ENCODE measurements around the gene NOXRED1. TPM values are rescaled to one million over a fixed set of nuclear protein-coding genes. Genes with fewer than 3 reads are reported as not detected.

The NOXRED1 gene
- total RNA-seq, 1 donor from 2014 or later: 1.2 TPM

DNA sequence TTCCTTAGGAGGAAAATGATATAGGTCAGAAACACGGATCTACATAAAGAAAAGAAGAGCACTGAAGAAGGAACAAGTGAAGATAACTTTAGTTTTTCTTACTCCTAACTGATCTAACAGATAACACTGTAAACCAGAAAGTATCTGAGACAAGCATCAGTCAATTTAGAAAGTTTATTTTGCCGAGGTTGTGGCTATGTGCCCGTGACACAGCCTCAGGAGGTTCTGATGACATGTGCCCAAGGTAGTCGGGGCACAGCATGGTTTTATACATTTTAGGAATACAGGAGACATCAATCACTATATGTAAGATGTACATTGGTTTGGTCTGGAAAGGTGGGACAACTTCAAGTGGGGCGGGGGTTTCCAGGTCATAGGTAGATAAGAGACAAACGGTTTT lies 23.1 kb downstream of the NOXRED1 start:
- H3K9me3 Mint-ChIP-seq (ENCODE audit: low read depth): peaks cover 5% of the 10 kb centered on the region
- DNase-seq (ENCODE audit: low spot score, unreplicated experiment): no peak
- H3K4me3 Mint-ChIP-seq (ENCODE audit: low read depth): no peak overlapping the region
- TF ChIP-seq, protein P1, sequence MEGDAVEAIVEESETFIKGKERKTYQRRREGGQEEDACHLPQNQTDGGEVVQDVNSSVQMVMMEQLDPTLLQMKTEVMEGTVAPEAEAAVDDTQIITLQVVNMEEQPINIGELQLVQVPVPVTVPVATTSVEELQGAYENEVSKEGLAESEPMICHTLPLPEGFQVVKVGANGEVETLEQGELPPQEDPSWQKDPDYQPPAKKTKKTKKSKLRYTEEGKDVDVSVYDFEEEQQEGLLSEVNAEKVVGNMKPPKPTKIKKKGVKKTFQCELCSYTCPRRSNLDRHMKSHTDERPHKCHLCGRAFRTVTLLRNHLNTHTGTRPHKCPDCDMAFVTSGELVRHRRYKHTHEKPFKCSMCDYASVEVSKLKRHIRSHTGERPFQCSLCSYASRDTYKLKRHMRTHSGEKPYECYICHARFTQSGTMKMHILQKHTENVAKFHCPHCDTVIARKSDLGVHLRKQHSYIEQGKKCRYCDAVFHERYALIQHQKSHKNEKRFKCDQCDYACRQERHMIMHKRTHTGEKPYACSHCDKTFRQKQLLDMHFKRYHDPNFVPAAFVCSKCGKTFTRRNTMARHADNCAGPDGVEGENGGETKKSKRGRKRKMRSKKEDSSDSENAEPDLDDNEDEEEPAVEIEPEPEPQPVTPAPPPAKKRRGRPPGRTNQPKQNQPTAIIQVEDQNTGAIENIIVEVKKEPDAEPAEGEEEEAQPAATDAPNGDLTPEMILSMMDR (IDR thresholded peaks at IDR 0.05; ENCODE audit: unreplicated experiment): no peak
- no peak overlapping the region for H3K27ac Mint-ChIP-seq
- H3K36me3 Mint-ChIP-seq (ENCODE audit: insufficient read depth): peaks cover 6% of the 10 kb centered on the region
- no peaks in the 10 kb centered on the region for H3K4me1 Mint-ChIP-seq (ENCODE audit: low read depth)
- H3K27me3 Mint-ChIP-seq: no peaks in the 10 kb centered on the region

- H3K27ac Mint-ChIP-seq: no peak overlapping the region
- no peak for DNase-seq (ENCODE audit: low spot score, unreplicated experiment)
Measured at GRCh38 chr14:77390188-77390587, 33.1 kb downstream of the NOXRED1 start.

GRCh38 chr14:77378701-77379100 lies 44.6 kb downstream of the NOXRED1 start:
- TF ChIP-seq, protein P1 (IDR thresholded peaks at IDR 0.05; ENCODE audit: unreplicated experiment): no peak
- Mint-ChIP-seq H3K36me3 (ENCODE audit: insufficient read depth) (peaks cover 3% of the 10 kb centered on the region), H3K4me1 (ENCODE audit: low read depth) (peaks cover 17% of the 10 kb centered on the region), H3K27me3 (no peaks in the 10 kb centered on the region), H3K9me3 (ENCODE audit: low read depth) (no peaks in the 10 kb centered on the region), H3K4me3 (ENCODE audit: low read depth) (no peak overlapping the region), H3K27ac (no peak overlapping the region)
- DNase-seq (ENCODE audit: low spot score, unreplicated experiment): no peak

More at GRCh38 chr14:77390188-77390587, 33.1 kb downstream of the NOXRED1 start:
- TF ChIP-seq, protein P1 (IDR thresholded peaks at IDR 0.05; ENCODE audit: unreplicated experiment): no peak
- H3K36me3 Mint-ChIP-seq (ENCODE audit: insufficient read depth): peaks cover 5% of the 10 kb centered on the region
- H3K9me3 Mint-ChIP-seq (ENCODE audit: low read depth): no peaks in the 10 kb centered on the region
- H3K27me3 Mint-ChIP-seq: no peaks in the 10 kb centered on the region
- no peak overlapping the region for H3K4me3 Mint-ChIP-seq (ENCODE audit: low read depth)
- no peaks in the 10 kb centered on the region for H3K4me1 Mint-ChIP-seq (ENCODE audit: low read depth)

DNA sequence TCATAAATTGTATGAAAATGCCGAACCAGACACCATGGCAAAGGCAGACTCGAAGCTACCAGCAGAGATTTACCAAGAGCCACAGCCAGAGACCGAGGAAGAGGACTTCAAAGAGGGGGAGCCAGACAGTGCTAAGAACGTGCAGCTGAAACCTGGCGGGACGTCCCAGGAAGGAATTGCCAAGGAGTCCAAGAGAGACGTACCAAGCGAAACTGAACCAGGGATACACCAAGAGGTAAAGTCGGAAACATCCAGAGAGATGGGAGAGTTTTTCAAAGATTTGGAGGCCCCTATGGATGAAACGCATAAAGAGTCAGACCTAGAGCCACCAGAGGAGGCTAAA lies 45.9 kb downstream of the NOXRED1 start:
- no peak for DNase-seq (ENCODE audit: low spot score, unreplicated experiment)
- no peaks in the 10 kb centered on the region for H3K27me3 Mint-ChIP-seq
- TF ChIP-seq, protein P1 (IDR thresholded peaks at IDR 0.05; ENCODE audit: unreplicated experiment): no peak
- no peak overlapping the region for H3K4me3 Mint-ChIP-seq (ENCODE audit: low read depth)
- H3K4me1 Mint-ChIP-seq (ENCODE audit: low read depth): peaks cover 18% of the 10 kb centered on the region
- H3K27ac Mint-ChIP-seq: no peak overlapping the region
- peaks cover 5% of the 10 kb centered on the region for H3K36me3 Mint-ChIP-seq (ENCODE audit: insufficient read depth)
- no peaks in the 10 kb centered on the region for H3K9me3 Mint-ChIP-seq (ENCODE audit: low read depth)

- TF ChIP-seq, protein P1 (IDR thresholded peaks at IDR 0.05; ENCODE audit: unreplicated experiment): peak; percentile 39
- peak within 1 kb of the TSS; percentile 88 for H3K4me3 Mint-ChIP-seq (ENCODE audit: low read depth)
- peaks cover 5% of the 10 kb centered on the region for H3K36me3 Mint-ChIP-seq (ENCODE audit: insufficient read depth)
- peak within 1 kb of the TSS; percentile 96 for H3K27ac Mint-ChIP-seq
- no peaks in the 10 kb centered on the region for H3K27me3 Mint-ChIP-seq
- DNase-seq (ENCODE audit: low spot score, unreplicated experiment): peak; percentile 79
- H3K4me1 Mint-ChIP-seq (ENCODE audit: low read depth): peaks cover 19% of the 10 kb centered on the region
- no peaks in the 10 kb centered on the region for H3K9me3 Mint-ChIP-seq (ENCODE audit: low read depth)
Measured at GRCh38 chr14:77376771-77377501, 46.4 kb downstream of the NOXRED1 start, which contains the start of the genes SAMD15 and TMED8. Gene SAMD15, plus strand, starts transcription at chr14:77377379. Its CDS starts 40 bp downstream, at chr14:77377419. Gene TMED8, minus strand, starts transcription at chr14:77377094. Its CDS starts 41 bp downstream, at chr14:77377053.
